ENCODE results near the gene ZFAND3. TPM values are rescaled to one million over a fixed set of nuclear protein-coding genes. Genes with fewer than 3 reads are reported as not detected.

Gene ZFAND3
- total RNA-seq, 6 experiments from 2014 or later: 75.2 to 93.2 (median 87.0) TPM

DNA sequence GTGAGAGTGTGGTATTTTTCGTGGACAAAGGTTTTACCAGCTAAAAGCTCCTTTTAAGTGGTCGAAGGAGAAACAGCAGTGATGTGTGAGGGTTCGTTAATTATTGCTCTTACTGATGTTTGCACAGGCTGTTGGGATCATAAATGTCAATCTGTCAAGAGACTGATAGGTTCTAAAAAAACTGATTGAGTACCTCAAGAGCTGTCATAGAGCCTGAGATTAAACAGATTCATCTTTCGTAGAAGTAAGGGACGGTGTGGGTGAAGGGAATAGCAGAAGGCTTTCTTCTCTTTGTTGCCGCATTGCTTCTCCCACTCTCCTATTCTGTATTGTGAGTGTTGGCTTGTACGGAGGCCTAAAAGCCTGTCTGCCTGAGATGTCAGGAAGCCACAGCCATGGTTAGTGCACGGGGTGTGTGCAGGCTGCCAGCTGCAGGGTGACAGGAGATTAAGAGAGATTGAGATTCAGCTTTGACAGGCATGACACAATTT, 291.0 kb downstream of the ZFAND3 start:
- Mint-ChIP-seq H3K27me3 (ENCODE audit: insufficient read depth) (peaks cover 4% of the 10 kb centered on the region), H3K27ac (peak overlapping the region; percentile 19; the same call in 1 of the 2 replicates), H3K4me3 (no peak overlapping the region), H3K9me3 (no peaks in the 10 kb centered on the region), H3K36me3 (ENCODE audit: low read depth) (peaks cover 19% of the 10 kb centered on the region; the same call in 1 of the 2 replicates), H3K4me1 (ENCODE audit: low read depth) (peaks cover 42% of the 10 kb centered on the region)
- DNase-seq: no peak
- TF ChIP-seq CTCF (IDR thresholded peaks at IDR 0.05): no peak

DNA sequence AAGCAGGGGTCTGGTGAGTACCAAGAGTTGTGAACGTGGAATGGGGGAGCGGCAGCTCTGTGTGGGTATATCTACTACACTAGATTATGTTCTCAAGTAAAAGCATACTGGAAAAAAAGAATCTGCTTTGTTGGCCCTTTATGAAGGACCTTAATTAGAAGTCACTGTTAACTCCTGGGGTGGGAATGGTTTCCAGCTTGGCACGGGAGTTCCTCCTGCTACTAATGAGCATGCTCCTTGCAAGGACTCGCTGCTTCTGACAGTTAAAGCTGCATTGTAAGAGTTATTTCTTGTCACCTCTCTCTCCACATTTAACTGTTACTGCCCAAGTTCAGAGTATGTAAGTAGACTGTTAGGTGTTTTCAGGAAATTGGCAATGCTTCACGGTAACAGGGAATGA, 292.7 kb downstream of the ZFAND3 start:
- Mint-ChIP-seq H3K27ac (no peak overlapping the region), H3K27me3 (ENCODE audit: insufficient read depth) (peaks cover 4% of the 10 kb centered on the region), H3K4me3 (no peak overlapping the region)

GRCh38 chr6:38113825-38114576, 294.5 kb downstream of the ZFAND3 start:
- no peak overlapping the region for H3K4me3 Mint-ChIP-seq
- DNase-seq: no peak
- peaks cover 12% of the 10 kb centered on the region for H3K36me3 Mint-ChIP-seq (ENCODE audit: low read depth)
- peaks cover 66% of the 10 kb centered on the region for H3K4me1 Mint-ChIP-seq (ENCODE audit: low read depth)
- H3K27ac Mint-ChIP-seq: no peak overlapping the region
- TF ChIP-seq CTCF (IDR thresholded peaks at IDR 0.05): no peak
- no peaks in the 10 kb centered on the region for H3K9me3 Mint-ChIP-seq
- no peaks in the 10 kb centered on the region; the same call in 1 of the 2 replicates for H3K27me3 Mint-ChIP-seq (ENCODE audit: insufficient read depth)

More for the DNA sequence above, 292.7 kb downstream of the ZFAND3 start:
- no peak for DNase-seq
- Mint-ChIP-seq H3K36me3 (ENCODE audit: low read depth) (peaks cover 24% of the 10 kb centered on the region), H3K4me1 (ENCODE audit: low read depth) (peaks cover 58% of the 10 kb centered on the region), H3K9me3 (no peaks in the 10 kb centered on the region)
- TF ChIP-seq CTCF (IDR thresholded peaks at IDR 0.05): no peak

DNA sequence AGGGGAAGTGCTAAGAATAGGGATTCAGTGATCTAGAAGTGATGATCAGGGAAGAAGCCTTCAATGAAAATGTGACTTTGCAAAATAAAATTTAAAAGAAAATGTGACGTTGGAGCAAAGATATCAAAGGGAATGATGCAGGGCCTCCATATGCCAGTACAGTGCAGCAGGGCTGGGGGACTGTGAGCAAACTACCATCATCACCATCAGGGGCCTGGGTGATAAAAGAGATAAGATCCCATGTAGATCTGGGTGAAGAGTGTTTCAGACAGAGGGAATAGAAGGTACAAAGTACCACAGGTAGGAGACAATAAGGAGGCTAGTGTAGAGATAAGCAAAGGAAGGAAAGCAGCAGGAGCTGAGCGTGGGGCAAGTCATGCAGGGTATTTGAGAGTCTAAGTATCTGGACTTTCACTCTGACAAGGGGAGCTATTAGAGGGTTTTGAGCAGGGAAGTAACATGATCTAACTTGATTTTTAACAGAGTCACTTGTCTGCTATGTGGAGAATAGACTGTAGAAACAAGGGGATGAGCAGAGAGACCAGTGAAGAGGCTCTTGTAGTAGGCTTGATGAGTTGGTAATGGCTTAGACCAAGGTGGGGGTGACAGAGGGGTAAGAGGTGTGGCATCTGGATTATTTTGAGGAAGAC, 295.6 kb downstream of the ZFAND3 start:
- peaks cover 12% of the 10 kb centered on the region for H3K36me3 Mint-ChIP-seq (ENCODE audit: low read depth)

DNA sequence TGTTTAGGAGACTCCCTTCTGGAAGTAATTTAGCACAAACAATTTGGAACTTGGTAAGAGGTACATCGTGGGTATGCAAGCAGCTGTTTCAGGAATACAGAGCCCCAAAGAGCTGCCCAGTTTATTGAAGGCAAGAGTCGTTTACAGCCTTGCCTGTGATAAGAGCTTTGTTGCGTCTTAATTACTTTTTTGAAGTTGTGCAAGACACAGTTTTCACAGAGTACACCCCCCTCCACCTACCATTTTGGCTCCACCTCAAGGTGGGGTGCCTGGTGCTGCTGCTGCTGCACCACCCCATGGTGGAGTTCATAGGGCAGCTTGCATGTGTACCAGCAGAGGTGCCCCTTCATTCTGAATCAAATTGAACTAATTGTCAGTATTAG, 296.1 kb downstream of the ZFAND3 start:
- Mint-ChIP-seq H3K27ac (peak overlapping the region; percentile 8; the same call in 1 of the 2 replicates), H3K4me3 (no peak overlapping the region), H3K36me3 (ENCODE audit: low read depth) (peaks cover 12% of the 10 kb centered on the region), H3K9me3 (no peaks in the 10 kb centered on the region), H3K4me1 (ENCODE audit: low read depth) (peaks cover 57% of the 10 kb centered on the region), H3K27me3 (ENCODE audit: insufficient read depth) (no peaks in the 10 kb centered on the region; the same call in 1 of the 2 replicates)
- no peak for DNase-seq
- no peak for TF ChIP-seq CTCF (IDR thresholded peaks at IDR 0.05)

More for the DNA sequence above, 295.6 kb downstream of the ZFAND3 start:
- peak; percentile 5 for DNase-seq
- H3K4me3 Mint-ChIP-seq: no peak overlapping the region
- H3K9me3 Mint-ChIP-seq: no peaks in the 10 kb centered on the region
- H3K27ac Mint-ChIP-seq: peak overlapping the region; percentile 8
- peaks cover 62% of the 10 kb centered on the region for H3K4me1 Mint-ChIP-seq (ENCODE audit: low read depth)
- H3K27me3 Mint-ChIP-seq (ENCODE audit: insufficient read depth): no peaks in the 10 kb centered on the region; the same call in 1 of the 2 replicates
- TF ChIP-seq CTCF (IDR thresholded peaks at IDR 0.05): no peak
